ENCODE data around the gene GHRHR. TPM values are rescaled to one million over a fixed set of nuclear protein-coding genes. Genes with fewer than 3 reads are reported as not detected.

GHRHR gene
- total RNA-seq, 1 donor from 2014 or later, result not detected

- no peak overlapping the region for H3K27ac ChIP-seq
- intact Hi-C loops (cut with DNase I), result loop anchor here (5.0 kb wide), 1 partner anchor 142 kb away; no protein-coding TSS in a partner anchor
- no peak overlapping the region for H3K4me3 ChIP-seq
- no peaks in the 10 kb centered on the region for H3K27me3 ChIP-seq (ENCODE audit: low read depth)
- H3K36me3 ChIP-seq, result no peaks in the 10 kb centered on the region
- DNase-seq, result no peak
- no peak for ATAC-seq
- no peaks in the 10 kb centered on the region for H3K9me3 ChIP-seq
- no peaks in the 10 kb centered on the region for H3K4me1 ChIP-seq
- TF ChIP-seq CTCF (IDR thresholded peaks at IDR 0.05), result no peak
Measured at GRCh38 chr7:30980751-30981150, 17.0 kb downstream of the GHRHR start.

- no peaks in the 10 kb centered on the region for H3K27me3 ChIP-seq (ENCODE audit: low read depth)
- no peaks in the 10 kb centered on the region for H3K36me3 ChIP-seq
- peak; percentile 84 for DNase-seq
- no peak overlapping the region for H3K4me3 ChIP-seq
- no peak overlapping the region for H3K27ac ChIP-seq
- H3K4me1 ChIP-seq, result peaks cover 2% of the 10 kb centered on the region
- no peaks in the 10 kb centered on the region for H3K9me3 ChIP-seq
- TF ChIP-seq CTCF (IDR thresholded peaks at IDR 0.05), result peak; percentile 97
- peak; percentile 87 to 88 for ATAC-seq
- intact Hi-C loops (cut with DNase I), result loop anchor here (5.0 kb wide), 1 partner anchor 139 kb away; no protein-coding TSS in a partner anchor
Measured at GRCh38 chr7:30983042-30983913, 19.5 kb downstream of the GHRHR start.

- Histone ChIP-seq H3K27ac (no peak overlapping the region), H3K4me1 (peaks cover 8% of the 10 kb centered on the region), H3K27me3 (ENCODE audit: low read depth) (no peaks in the 10 kb centered on the region), H3K9me3 (no peaks in the 10 kb centered on the region), H3K36me3 (no peaks in the 10 kb centered on the region), H3K4me3 (no peak overlapping the region)
- TF ChIP-seq CTCF (IDR thresholded peaks at IDR 0.05), result peak; percentile 5
- no peak for DNase-seq
- no peak for ATAC-seq
- intact Hi-C loops (cut with DNase I), result loop anchor here (5.0 kb wide), 1 partner anchor 138 kb away; no protein-coding TSS in a partner anchor
Measured at GRCh38 chr7:30983914-30984247, 20.1 kb downstream of the GHRHR start.

- Histone ChIP-seq H3K27me3 (ENCODE audit: low read depth) (no peaks in the 10 kb centered on the region), H3K4me1 (peaks cover 9% of the 10 kb centered on the region), H3K27ac (no peak overlapping the region), H3K36me3 (no peaks in the 10 kb centered on the region), H3K9me3 (no peaks in the 10 kb centered on the region), H3K4me3 (no peak overlapping the region)
- DNase-seq (no peak), ATAC-seq (no peak)
- intact Hi-C loops (cut with DNase I), result loop anchor here (5.0 kb wide), 1 partner anchor 138 kb away; no protein-coding TSS in a partner anchor
- no peak for TF ChIP-seq CTCF (IDR thresholded peaks at IDR 0.05)
Measured at GRCh38 chr7:30984359-30985107, 20.8 kb downstream of the GHRHR start.

- DNase-seq (no peak), ATAC-seq (no peak)
- no peak for TF ChIP-seq CTCF (IDR thresholded peaks at IDR 0.05)
- Histone ChIP-seq H3K27me3 (ENCODE audit: low read depth) (no peaks in the 10 kb centered on the region), H3K9me3 (no peaks in the 10 kb centered on the region), H3K4me3 (no peak overlapping the region), H3K4me1 (peaks cover 9% of the 10 kb centered on the region), H3K27ac (no peak overlapping the region), H3K36me3 (no peaks in the 10 kb centered on the region)
- intact Hi-C loops (cut with DNase I), result no loop called here
Measured at GRCh38 chr7:30985756-30986155, 22.0 kb downstream of the GHRHR start.
